Retinal pigment epithelial cell (primary cell): ENCODE data around the gene TMEM14B.
A peak's percentile ranks its signal among the peaks of the same experiment; 100 is the strongest.
"Not testable (repeated sequence)": the region's sequence is repeated elsewhere in the genome, so short reads cannot be mapped to it uniquely, and the experiment has no call there.

Experiments used
- DNase-seq: peaks from one replicate; pipeline ENCODE4 v3.0.0-alpha.2; 2010; ENCODE audit warnings: low read depth
- H3K4me3 ChIP-seq: 2 replicates; pipeline ENCODE4 v1.5.1; 2011; ENCODE audit warnings: mild to moderate bottlenecking, low read length, control low read depth, moderate library complexity
- CTCF ChIP-seq: conservative IDR thresholded peaks from 2 replicates; pipeline ENCODE4 v1.5.1; 2011; ENCODE audit warnings: low read depth, low read length, control low read depth, inconsistent platforms

TMEM14B gene

DNA sequence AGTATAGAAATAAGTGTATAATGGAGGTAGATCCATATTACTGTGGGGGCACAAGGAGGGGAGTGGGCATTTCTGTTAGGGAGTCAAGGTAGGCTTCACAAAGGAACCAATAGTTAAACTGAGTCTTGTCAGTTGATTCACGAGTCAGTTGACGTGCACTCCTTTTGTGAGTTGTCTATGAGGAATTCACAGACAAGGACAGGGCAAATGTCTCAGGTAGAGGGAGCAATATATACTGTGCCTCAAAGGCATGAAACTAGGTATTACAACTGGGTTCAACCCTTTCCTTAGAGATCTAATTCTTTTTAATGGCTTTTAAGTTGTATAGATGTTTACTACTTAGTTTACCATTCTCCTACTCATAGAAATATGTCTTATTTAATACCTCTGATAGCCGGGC is 13.7 kb upstream of the TMEM14B start:
- H3K4me3 ChIP-seq: no peak overlapping the region
- no peak for DNase-seq
- TF ChIP-seq CTCF: no peak

DNA sequence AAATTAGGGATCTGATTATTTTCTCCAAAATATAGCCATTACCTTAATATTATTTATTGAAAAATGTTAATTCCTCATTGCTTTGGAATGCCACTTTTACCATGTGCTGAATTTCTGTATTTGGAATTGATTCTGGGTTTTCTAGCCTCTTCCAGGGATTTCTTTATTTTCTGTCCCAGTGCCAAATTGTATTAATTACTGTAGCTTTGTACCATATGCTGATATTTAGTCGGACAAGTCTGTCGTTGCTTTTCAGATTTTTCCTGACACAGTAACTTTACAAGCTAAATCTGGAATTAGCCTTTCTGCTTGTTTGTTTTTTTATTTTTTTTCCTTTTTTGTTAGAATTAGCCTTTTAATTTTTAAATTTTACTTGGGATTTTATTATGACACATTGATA is 10.9 kb upstream of the TMEM14B start:
- no peak for DNase-seq
- TF ChIP-seq CTCF: no peak

DNA sequence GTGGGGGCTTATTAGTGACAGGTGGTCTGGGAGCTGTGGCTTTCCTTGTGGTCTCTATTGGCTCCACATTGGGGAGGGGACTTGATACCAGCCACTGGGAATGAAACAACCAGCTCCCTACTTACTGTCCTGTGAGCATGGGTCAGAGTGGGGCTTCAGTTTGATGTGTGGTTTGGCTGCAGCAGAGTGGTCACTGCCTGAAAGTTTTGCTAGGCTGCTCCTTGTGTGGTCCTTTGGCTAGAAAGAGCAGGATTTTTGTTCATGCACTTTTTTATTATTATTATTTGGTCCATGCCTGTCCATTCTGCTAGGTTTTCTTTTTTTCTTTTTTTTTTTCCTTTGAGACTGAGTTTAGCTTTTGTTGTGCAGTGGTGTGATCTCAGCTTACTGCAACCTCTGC is 7.5 kb upstream of the TMEM14B start:
- H3K4me3 ChIP-seq: no peak overlapping the region
- no peak for TF ChIP-seq CTCF
- no peak for DNase-seq

More for the DNA sequence above, 10.9 kb upstream of the TMEM14B start:
- no peak overlapping the region for H3K4me3 ChIP-seq

DNA sequence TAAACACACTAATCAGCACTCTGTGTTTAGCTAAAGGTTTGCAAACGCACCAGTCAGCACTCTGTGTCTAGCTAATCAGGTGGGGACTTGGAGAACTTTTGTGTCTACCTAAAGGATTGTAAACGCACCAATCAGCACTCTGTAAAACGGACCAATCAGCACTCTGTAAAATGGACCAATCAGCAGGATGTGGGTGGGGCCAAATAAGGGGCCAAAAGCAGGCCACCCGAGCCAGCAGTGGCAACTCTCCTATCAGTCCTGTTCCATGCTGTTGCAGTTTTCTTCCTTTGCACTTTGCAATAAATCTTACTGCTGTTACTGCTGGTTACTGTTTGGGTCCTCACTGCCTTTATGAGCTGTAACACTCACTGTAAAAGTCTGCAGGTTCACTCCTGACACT is 6.0 kb upstream of the TMEM14B start:
- H3K4me3 ChIP-seq, DNase-seq: not testable (repeated sequence)

GRCh38 chr6:10742251-10742650 is 5.4 kb upstream of the TMEM14B start:
- TF ChIP-seq CTCF: no peak
- H3K4me3 ChIP-seq: no peak overlapping the region
- no peak for DNase-seq

GRCh38 chr6:10743515-10743914 is 4.1 kb upstream of the TMEM14B start:
- no peak overlapping the region for H3K4me3 ChIP-seq
- no peak for DNase-seq
- no peak for TF ChIP-seq CTCF

DNA sequence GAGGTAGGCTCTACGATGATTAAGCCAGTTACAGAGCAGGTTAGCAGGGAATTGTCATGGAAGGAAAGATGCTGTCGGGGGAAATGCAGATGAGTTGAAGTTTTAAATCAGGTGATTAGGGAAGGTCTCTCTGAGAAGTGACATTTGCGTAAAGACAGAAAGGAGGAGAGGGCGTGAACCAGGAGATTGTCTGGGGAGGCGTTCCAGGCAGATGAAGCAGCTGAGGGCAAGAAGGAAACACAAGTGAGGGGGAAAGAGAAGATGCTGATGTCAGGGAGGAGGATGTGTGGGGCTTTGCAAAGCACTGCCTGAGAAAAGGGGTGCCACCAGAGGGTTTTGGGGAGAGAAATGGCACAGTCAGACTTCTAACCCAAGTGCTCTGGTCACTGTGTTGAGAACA is 2.5 kb upstream of the TMEM14B start:
- TF ChIP-seq CTCF: no peak
- DNase-seq: no peak
- H3K4me3 ChIP-seq: no peak overlapping the region

DNA sequence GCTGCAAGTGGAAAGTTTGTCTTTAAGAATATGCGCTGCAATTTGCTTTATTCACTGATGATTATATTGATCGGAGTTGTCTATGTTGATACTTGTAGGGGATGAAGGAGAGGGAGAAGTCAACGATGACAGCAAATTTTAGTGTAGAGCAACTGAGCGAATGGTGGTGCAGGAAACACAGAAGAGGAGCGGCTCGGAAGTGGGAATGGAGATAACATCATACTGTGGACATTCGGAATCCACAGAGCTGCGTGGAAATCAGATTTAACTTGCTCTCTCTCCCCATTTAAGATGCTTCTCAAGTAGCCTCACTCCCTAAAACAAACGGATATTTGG is 722 bp upstream of the TMEM14B start:
- TF ChIP-seq CTCF: no peak
- no peak for DNase-seq
- peak overlapping the region; percentile 92 for H3K4me3 ChIP-seq
